SU-DHL-6 (cell line): ENCODE measurements around the gene CELSR1.

Experiments used
- EZH2phosphoT487 ChIP-seq: fragments of 200-600 bp; sonication (generic), shearing (Covaris generic); conservative IDR thresholded peaks from 2 replicates; pipeline ENCODE4 v1.6.1; 2018; ENCODE audit warnings: mild to moderate bottlenecking, antibody characterized with exemption, low read length, moderate library complexity, mixed read lengths
- TF ChIP-seq, protein P1 (sequence below): fragments of 200-600 bp; sonication (generic); IDR thresholded peaks from one replicate; pipeline ENCODE4 v1.5.1; 2017; ENCODE audit warnings: antibody characterized with exemption, mild to moderate bottlenecking, low read length, moderate library complexity; ENCODE audit not compliant: insufficient read depth, poor library complexity, severe bottlenecking

DNA sequence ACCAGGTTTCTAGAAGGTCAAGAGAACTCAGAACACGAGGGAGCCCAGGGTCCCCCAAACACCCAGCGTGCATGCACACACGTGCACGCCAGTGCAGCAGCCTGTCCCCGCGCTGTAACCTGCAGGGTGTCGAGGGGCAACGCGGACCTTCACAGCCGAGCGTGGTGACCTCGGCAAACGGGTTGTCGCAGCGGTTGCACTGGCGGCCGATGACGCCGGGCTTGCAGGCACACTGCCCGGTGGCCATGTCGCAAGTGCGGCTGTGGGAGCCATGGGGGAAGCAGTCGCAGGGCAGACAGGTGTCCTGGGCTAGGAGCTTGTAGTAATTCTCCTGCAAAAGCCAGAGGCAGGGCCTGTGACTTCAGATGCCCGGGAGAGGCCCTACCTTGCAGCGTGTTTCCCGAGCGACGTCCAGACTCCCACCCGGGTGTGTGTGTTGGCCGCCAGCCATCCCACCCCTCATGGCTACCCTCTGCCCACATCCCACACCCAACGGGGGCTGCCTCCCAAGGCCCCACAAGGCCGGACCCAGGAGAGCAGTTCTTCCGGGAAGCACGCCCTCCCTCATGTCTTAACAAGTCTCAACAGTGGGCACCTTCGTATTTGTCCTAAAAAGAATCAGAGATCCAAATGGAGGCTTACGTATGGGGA lies 145.8 kb downstream of the CELSR1 start:
- TF ChIP-seq, protein P1, sequence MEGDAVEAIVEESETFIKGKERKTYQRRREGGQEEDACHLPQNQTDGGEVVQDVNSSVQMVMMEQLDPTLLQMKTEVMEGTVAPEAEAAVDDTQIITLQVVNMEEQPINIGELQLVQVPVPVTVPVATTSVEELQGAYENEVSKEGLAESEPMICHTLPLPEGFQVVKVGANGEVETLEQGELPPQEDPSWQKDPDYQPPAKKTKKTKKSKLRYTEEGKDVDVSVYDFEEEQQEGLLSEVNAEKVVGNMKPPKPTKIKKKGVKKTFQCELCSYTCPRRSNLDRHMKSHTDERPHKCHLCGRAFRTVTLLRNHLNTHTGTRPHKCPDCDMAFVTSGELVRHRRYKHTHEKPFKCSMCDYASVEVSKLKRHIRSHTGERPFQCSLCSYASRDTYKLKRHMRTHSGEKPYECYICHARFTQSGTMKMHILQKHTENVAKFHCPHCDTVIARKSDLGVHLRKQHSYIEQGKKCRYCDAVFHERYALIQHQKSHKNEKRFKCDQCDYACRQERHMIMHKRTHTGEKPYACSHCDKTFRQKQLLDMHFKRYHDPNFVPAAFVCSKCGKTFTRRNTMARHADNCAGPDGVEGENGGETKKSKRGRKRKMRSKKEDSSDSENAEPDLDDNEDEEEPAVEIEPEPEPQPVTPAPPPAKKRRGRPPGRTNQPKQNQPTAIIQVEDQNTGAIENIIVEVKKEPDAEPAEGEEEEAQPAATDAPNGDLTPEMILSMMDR: no peak
- no peak for TF ChIP-seq EZH2phosphoT487
